ENCODE data around the gene PIP5K1B.
A peak's percentile ranks its signal among the peaks of the same experiment; 100 is the strongest.

Gene PIP5K1B

GRCh38 chr9:68838245-68838644, 133.2 kb downstream of the PIP5K1B start:
- TF ChIP-seq EGR1 (IDR thresholded peaks at IDR 0.05) (no peak), EP300 (IDR thresholded peaks at IDR 0.05; ENCODE audit: borderline replicate concordance) (no peak), YY1 (IDR thresholded peaks at IDR 0.05; ENCODE audit: low read depth) (no peak), NFIC (IDR thresholded peaks at IDR 0.05) (no peak), TAF1 (IDR thresholded peaks at IDR 0.05; ENCODE audit: low read depth) (no peak), TEAD4 (IDR thresholded peaks at IDR 0.05) (no peak), CREB1 (IDR thresholded peaks at IDR 0.05; ENCODE audit: low read depth) (no peak), REST (IDR thresholded peaks at IDR 0.05; ENCODE audit: low read depth) (no peak), CEBPB (IDR thresholded peaks at IDR 0.05) (no peak), RAD21 (IDR thresholded peaks at IDR 0.05; ENCODE audit: low read depth) (no peak), TCF12 (IDR thresholded peaks at IDR 0.05; ENCODE audit: low read depth) (no peak), FOXM1 (IDR thresholded peaks at IDR 0.05; ENCODE audit: borderline replicate concordance, low read depth) (no peak)

- TF ChIP-seq CREB1 (IDR thresholded peaks at IDR 0.05; ENCODE audit: low read depth): no peak
- TF ChIP-seq YY1 (IDR thresholded peaks at IDR 0.05; ENCODE audit: low read depth): no peak
- no peak for TF ChIP-seq ZBTB7A (IDR thresholded peaks at IDR 0.05; ENCODE audit: low read depth)
- TF ChIP-seq TCF12 (IDR thresholded peaks at IDR 0.05; ENCODE audit: low read depth): no peak
- TF ChIP-seq EP300 (IDR thresholded peaks at IDR 0.05; ENCODE audit: borderline replicate concordance): no peak
- no peak for TF ChIP-seq RAD21 (IDR thresholded peaks at IDR 0.05; ENCODE audit: low read depth)
- no peak for TF ChIP-seq USF1 (IDR thresholded peaks at IDR 0.05)
- TF ChIP-seq EGR1 (IDR thresholded peaks at IDR 0.05): no peak
- TF ChIP-seq REST (IDR thresholded peaks at IDR 0.05; ENCODE audit: low read depth): no peak
Measured at GRCh38 chr9:68841276-68842052, 136.4 kb downstream of the PIP5K1B start.

- no peak for TF ChIP-seq CEBPB (IDR thresholded peaks at IDR 0.05)
- no peak for TF ChIP-seq EP300 (IDR thresholded peaks at IDR 0.05; ENCODE audit: borderline replicate concordance)
- no peak for TF ChIP-seq EGR1 (IDR thresholded peaks at IDR 0.05)
- no peak for TF ChIP-seq ZBTB7A (IDR thresholded peaks at IDR 0.05; ENCODE audit: low read depth)
- peak; percentile 47; the same call in 1 of the 2 replicates for TF ChIP-seq REST (IDR thresholded peaks at IDR 0.05; ENCODE audit: low read depth)
- TF ChIP-seq TCF12 (IDR thresholded peaks at IDR 0.05; ENCODE audit: low read depth): no peak
- no peak for TF ChIP-seq CREB1 (IDR thresholded peaks at IDR 0.05; ENCODE audit: low read depth)
Measured at GRCh38 chr9:68842568-68842967, 137.5 kb downstream of the PIP5K1B start.

GRCh38 chr9:68843239-68843638, 138.2 kb downstream of the PIP5K1B start:
- TF ChIP-seq TCF12 (IDR thresholded peaks at IDR 0.05; ENCODE audit: low read depth) (no peak), USF1 (IDR thresholded peaks at IDR 0.05) (no peak)

GRCh38 chr9:68844157-68844556, 139.1 kb downstream of the PIP5K1B start:
- TF ChIP-seq CREB1 (IDR thresholded peaks at IDR 0.05; ENCODE audit: low read depth) (no peak), USF1 (IDR thresholded peaks at IDR 0.05) (no peak), TAF1 (IDR thresholded peaks at IDR 0.05; ENCODE audit: low read depth) (no peak), TEAD4 (IDR thresholded peaks at IDR 0.05) (no peak), EP300 (IDR thresholded peaks at IDR 0.05; ENCODE audit: borderline replicate concordance) (no peak), FOXM1 (IDR thresholded peaks at IDR 0.05; ENCODE audit: borderline replicate concordance, low read depth) (no peak), CEBPB (IDR thresholded peaks at IDR 0.05) (no peak), RAD21 (IDR thresholded peaks at IDR 0.05; ENCODE audit: low read depth) (no peak), YY1 (IDR thresholded peaks at IDR 0.05; ENCODE audit: low read depth) (no peak), EGR1 (IDR thresholded peaks at IDR 0.05) (no peak), MAX (IDR thresholded peaks at IDR 0.05) (no peak)
